GM19397 (cell line): ENCODE measurements around the gene TP53I13.

Source experiments
- ATAC-seq: cut with Tn5 transposase; IDR thresholded peaks from one replicate; pipeline ENCODE4 v1.9.1; 2021; ENCODE audit warnings: mild to moderate bottlenecking, moderate library complexity; ENCODE audit not compliant: unreplicated experiment

The TP53I13 gene

GRCh38 chr17:29578626-29579485 is 10.4 kb downstream of the TP53I13 start:
- no peak for ATAC-seq

- peak; percentile 65 for ATAC-seq
Observed at GRCh38 chr17:29579866-29580771, 11.6 kb downstream of the TP53I13 start.

GRCh38 chr17:29581583-29582253 is 13.2 kb downstream of the TP53I13 start:
- ATAC-seq: no peak

- no peak for ATAC-seq
Observed at GRCh38 chr17:29582254-29582765, 13.8 kb downstream of the TP53I13 start.

- ATAC-seq: no peak
Observed at GRCh38 chr17:29582772-29583171, 14.3 kb downstream of the TP53I13 start.

- ATAC-seq: no peak
Observed at GRCh38 chr17:29583324-29584248, 15.1 kb downstream of the TP53I13 start.

- ATAC-seq: no peak
Observed at GRCh38 chr17:29584452-29585079, 16.1 kb downstream of the TP53I13 start.

GRCh38 chr17:29585080-29585751 is 16.7 kb downstream of the TP53I13 start:
- no peak for ATAC-seq

GRCh38 chr17:29586676-29587469 is 18.4 kb downstream of the TP53I13 start:
- ATAC-seq: no peak

- ATAC-seq: no peak
Observed at GRCh38 chr17:29587591-29587990, 19.1 kb downstream of the TP53I13 start.

- no peak for ATAC-seq
Observed at GRCh38 chr17:29588017-29588561, 19.6 kb downstream of the TP53I13 start.

GRCh38 chr17:29588562-29589411 is 20.3 kb downstream of the TP53I13 start:
- peak; percentile 20 for ATAC-seq

- peak; percentile 74 for ATAC-seq
Observed at GRCh38 chr17:29589524-29590410, 21.3 kb downstream of the TP53I13 start, which contains the start of gene GIT1. GIT1 (minus strand) TSS chr17:29589648; CDS start chr17:29589378, 270 bp downstream.

- no peak for ATAC-seq
Observed at GRCh38 chr17:29590411-29591145, 22.1 kb downstream of the TP53I13 start.

- no peak for ATAC-seq
Observed at GRCh38 chr17:29591146-29591736, 22.7 kb downstream of the TP53I13 start.
